Measurements from ENCODE around the gene HTRA2. TPM values are rescaled to one million over a fixed set of nuclear protein-coding genes. Genes with fewer than 3 reads are reported as not detected.

The HTRA2 gene
- total RNA-seq, result 37.5 and 48.9 TPM in 2 replicates

DNA sequence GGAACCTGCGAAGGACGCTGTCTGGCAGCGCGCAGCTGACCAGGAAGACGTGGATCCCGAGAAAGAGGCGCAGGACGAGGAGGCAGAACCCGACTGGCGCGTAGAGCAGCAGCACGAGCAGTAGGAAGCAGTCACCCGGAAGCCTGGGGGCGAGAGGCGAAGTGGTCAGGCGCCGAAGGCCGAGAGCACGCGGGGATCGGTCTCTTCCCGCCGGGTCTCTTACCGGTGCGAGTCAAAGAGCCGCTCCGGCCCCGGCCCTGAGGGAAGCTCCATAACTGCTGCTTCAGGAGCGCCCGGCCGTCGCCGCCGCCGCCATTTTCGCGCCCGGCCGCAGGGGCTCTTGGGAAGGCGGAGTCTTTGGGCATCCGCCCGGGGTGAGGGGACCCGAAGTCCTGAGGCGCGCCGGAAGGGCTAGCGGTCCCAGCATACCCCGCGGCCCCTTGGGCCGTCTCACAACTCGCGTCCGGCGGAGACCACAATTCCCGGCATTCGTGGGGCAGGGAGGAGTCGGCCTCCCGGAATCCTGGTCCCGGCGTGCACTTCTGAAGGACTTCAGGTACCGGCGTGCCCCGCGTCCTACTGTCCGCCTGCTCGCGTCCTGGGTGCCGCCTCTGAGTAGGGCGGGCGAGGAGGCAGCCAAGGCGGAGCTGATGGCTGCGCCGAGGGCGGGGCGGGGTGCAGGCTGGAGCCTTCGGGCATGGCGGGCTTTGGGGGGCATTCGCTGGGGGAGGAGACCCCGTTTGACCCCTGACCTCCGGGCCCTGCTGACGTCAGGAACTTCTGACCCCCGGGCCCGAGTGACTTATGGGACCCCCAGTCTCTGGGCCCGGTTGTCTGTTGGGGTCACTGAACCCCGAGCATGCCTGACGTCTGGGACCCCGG is at the start of gene HTRA2, which contains the start of gene AUP1:
HTRA2 (plus strand) TSS at position 577 of the 882 bp plus-strand sequence; CDS start at position 651, 74 bp downstream.
AUP1 (minus strand) TSS at position 350 of the 882 bp plus-strand sequence; CDS start at position 273, 77 bp downstream.

DNA sequence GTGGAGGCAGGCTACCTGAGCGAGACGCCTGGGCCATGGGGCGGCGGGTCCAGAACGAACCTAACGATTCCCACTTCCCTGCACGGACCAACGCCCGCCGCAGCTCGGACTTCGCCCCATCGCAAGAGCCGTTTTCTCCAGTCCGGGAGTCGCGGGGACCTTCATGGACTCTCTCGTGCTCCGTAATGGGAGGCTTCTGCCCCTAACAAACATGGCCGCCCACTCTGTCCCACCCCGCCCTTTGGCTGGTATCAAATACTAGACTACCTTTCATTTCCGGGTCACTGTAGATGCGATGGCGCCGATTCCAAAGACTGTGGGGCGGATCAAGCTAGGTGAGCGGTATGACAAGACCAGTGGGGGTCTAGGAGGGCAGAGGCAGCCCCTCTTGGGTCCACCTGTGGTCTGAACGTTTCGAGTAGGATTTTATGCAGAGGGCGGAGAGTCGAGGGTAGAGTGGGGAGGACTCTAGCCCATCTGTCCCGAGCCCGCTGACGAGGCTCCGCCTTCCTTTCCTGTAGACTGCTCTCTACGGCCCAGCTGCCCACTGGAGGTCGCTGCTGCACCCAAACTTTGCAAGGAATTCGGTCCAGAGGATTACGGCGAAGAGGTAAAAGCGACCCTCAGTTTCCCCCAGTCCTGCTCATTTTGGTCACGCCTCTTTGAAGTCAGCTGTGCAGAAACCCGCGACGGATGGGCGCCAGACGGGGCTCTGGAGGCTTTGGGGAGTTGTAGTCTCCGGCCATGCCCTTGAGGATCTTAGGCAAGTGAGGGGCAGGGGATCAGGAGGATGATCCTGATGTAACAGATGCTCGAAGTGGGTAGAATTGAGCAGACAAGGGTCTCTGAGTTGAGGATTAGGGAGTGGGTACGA is 46.7 kb upstream of the HTRA2 start, which contains the start of the genes CCDC142 and TTC31:
CCDC142 (minus strand) TSS at position 198 of the 874 bp plus-strand sequence; CDS start at position 37, 161 bp downstream.
TTC31 (plus strand) TSS at position 281 of the 874 bp plus-strand sequence; CDS start at position 296, 15 bp downstream.

DNA sequence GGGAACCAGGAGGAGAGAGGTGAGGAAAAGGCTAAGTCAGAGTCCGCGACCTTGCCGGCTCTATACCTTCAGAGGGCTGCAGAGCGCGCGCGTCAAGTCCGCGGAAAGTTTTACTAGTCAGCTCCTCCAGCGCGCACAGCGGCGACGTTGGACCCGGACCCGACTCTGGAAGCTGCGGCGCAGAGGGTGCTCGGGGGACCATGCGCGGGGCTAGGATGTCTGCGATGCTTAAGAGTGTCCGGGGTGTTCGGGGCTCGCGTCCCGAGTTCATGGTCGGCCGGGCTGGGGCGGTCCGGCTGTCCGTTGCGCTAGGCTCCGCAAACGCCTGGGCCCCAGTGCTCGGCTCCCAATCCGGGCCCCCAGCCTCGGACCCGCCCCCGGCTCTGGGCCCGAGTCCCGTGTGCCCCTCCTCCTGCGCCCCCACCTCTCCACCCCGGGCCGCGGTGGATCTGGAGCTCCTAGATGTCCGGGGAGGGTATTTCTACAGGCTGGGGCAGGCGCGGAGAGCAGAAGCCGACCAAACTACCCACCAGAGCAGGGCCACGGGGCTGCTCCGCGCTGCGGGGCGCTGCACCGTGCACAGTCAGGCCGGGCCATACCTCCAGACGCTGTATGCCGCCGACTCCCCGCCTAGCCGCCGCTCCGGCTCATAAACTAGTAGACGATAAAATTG is 30.3 kb upstream of the HTRA2 start, which contains the start of gene LBX2:
LBX2 (minus strand) TSS at position 337 of the 673 bp plus-strand sequence; CDS start at position 271, 66 bp downstream.

DNA sequence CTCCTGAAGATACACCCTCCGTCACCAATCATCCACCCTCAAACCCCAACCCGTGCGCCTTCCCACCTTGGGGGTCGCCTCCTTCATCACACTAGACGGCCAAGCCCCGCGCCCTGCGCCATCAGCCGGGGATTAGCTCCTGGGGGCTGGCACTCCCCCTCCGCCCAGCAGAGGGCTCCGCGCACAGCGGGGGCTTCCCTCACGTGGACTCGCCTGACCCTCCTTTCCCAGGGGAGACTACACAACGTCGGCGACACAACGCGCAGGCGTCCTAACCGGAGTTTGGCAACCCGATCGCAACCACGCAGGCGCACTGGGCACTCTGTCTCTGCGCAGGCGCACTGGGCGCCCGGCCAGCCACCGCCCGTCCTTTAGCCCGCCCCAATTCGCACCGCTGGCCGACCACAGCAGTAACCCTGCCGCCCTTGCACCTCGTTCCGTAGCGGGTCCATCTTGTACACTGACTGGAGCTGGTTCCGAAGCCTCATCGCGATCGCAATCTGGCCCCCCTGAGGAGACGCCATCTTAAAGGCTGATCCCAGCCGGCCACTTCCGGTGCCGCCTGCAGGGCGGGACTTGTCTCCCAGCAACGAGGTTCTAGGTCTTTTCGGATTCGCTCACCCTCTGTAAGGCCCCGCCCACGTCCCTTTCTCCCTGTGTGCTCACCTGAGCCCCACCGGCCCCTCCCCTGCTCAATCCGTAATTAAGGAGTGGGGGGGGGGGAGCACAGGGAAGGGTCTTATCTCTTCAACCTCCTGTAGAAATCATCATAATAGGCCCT is 22.4 kb upstream of the HTRA2 start, which contains the start of gene PCGF1:
PCGF1 (minus strand) TSS at position 551 of the 781 bp plus-strand sequence; CDS start at position 524, 27 bp downstream.

DNA sequence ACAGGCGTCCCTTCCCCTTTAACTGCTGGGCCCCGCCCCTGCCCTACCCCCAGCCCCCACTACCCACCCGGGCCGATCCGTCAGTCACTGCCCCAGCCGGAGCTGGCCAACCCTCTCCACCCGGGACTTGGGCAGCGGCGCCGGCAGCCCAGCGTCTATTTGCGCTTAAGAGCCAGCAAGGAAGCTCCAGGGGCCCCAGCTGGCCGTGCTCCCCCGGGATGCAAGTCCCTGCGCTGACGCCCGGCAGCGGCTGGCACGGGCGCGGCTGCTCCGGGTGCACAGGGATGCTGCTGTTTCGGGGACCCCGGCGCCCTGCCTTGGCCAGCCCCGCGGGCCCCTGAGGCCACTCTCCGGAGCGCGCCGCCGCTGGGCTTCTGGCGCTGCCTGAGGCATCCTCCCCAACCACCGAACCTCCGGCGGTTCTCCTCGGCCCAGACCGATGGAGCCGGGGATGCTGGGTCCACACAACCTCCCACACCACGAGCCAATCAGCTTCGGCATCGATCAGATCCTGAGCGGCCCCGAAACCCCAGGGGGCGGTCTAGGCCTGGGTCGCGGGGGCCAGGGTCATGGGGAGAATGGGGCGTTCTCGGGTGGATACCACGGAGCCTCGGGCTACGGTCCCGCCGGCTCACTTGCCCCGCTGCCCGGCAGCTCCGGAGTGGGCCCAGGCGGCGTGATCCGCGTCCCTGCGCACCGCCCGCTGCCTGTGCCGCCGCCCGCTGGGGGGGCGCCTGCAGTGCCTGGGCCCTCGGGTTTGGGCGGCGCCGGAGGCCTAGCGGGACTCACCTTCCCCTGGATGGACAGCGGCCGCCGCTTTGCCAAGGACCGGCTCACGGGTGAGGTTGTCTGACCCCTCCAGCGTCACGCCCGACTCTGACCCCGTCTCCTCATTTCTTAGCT is 15.1 kb upstream of the HTRA2 start, which contains the start of gene TLX2:
TLX2 (plus strand) TSS at position 83 of the 903 bp plus-strand sequence; CDS start at position 440, 357 bp downstream.

DNA sequence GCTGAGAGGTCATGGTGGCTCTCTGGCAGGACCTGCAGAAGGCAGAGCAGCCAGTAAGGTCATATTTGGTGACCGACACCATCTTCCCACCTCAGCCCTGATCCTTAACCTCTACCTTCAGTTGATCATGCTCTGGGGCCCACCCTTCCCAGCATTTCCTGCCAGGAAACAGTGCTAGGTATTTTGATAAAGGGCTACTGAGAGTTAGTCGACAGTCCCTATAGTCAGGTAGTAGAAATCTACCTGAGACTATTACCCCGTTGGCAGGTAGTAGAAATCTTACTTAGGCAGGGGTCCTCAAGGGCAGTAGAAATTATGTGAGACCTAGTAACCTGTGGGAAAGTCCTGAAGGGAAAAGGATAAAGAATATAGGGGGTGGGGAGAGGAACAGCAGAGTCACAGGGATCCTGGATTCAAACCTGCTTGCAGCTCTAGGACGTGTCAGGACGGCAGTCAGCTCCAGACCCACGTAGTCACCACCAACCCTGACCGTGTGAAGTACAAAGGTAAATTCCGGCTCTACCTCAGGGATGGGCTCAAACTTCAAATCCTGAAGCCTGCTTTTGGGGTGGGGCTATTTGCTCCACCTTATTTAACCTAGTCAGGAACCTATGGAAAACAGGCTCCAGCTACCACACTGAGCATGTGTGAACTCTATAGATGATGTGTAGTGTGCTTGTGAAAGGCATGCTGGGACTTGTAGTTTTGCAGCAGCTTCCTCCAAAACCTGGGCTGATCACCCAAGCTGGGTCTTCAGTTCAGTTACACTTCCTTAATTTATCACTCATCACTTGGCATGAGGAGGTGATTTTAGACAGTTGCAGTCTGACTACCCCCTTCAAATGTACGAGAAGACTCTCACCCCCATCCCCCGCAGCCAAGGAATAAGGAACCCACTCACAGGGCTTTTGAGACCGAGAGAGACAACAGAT is 3.8 kb upstream of the HTRA2 start, which contains the start of gene DQX1:
DQX1 (minus strand) TSS at position 515 of the 932 bp plus-strand sequence; CDS start at position 13, 502 bp downstream.

DNA sequence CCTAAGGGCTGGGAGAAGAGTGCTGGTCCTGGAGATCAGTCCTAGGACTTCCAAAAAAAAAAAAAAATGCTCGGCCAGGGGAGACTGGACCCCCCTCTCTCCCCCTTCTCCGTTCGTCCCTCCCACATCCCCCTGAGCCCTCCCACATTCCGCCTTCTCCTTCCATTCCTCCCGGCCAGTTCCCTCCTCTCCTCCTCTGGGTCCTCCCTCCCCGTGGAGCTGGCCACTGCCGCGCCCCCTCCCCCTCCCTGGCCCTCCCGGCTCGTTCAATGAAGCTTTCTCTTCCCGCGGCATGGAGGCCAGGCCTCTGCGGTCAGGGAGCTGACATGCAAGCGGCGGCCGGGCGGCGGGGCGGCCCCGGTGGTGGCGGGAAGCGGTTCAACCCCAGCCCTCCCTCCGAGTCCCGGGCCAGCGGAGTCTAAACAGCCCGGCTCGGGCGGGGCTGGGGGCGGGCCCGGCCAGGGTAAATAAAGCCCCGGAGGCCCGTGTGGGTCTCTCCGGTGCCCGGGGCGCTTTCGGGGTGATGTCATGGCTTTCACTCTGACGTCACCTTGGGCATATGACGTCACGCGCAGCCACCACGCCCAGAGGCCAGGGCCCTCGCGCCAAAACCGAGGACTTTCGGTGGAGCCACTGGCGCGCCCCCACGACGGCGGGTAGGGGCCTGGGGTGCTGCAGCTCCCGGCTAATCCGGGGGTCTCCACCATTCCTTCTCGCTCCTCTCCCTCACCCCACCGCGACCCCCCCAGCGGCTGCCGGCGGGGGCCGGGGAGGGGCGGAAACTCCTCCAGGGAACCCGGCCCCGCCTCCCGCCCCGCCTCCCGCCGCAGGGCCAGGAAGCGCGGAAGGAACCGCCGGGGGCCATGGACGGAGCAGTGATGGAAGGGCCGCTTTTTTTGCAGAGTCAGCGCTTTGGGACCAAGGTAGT is 24.4 kb downstream of the HTRA2 start, which contains the start of the genes DOK1 and LOXL3:
DOK1 (plus strand) TSS at position 829 of the 928 bp plus-strand sequence; CDS start at position 864, 35 bp downstream.
LOXL3 (minus strand) TSS at position 51 of the 928 bp plus-strand sequence. CDS start 1,308 bp downstream, outside the sequence.

Other genes with a start within 250 kb of the HTRA2 start
- 0.09 and 0.11 TPM in 2 replicates for gene SLC4A5, start 186.5 kb upstream of the HTRA2 start, total RNA-seq
- gene DCTN1, start 149.6 kb upstream of the HTRA2 start, total RNA-seq, result 126 and 136 TPM in 2 replicates
- gene C2orf81, start 108.3 kb upstream of the HTRA2 start, total RNA-seq, result under 0.01 TPM in 1 of 2 replicates, not detected in the other
- 30.2 and 34.0 TPM in 2 replicates for gene WDR54, start 108.2 kb upstream of the HTRA2 start, total RNA-seq
- gene RTKN, start 88.0 kb upstream of the HTRA2 start, total RNA-seq, result 17.7 and 20.2 TPM in 2 replicates
- gene INO80B, start 74.8 kb upstream of the HTRA2 start, total RNA-seq, result 8.0 and 9.0 TPM in 2 replicates
- gene WBP1, start 71.5 kb upstream of the HTRA2 start, total RNA-seq, result 35.6 and 37.3 TPM in 2 replicates
- gene MOGS, start 64.6 kb upstream of the HTRA2 start, total RNA-seq, result 43.9 and 49.6 TPM in 2 replicates
- 26.2 and 32.2 TPM in 2 replicates for gene MRPL53, start 57.3 kb upstream of the HTRA2 start, total RNA-seq
- gene CCDC142, start 46.9 kb upstream of the HTRA2 start, total RNA-seq, result 12.8 and 14.4 TPM in 2 replicates
- 8.3 and 9.9 TPM in 2 replicates for gene TTC31, start 46.9 kb upstream of the HTRA2 start, total RNA-seq
- gene LBX2, start 30.3 kb upstream of the HTRA2 start, total RNA-seq, result 0.09 and 0.11 TPM in 2 replicates
- 7.4 and 10.1 TPM in 2 replicates for gene PCGF1, start 22.2 kb upstream of the HTRA2 start, total RNA-seq
- gene TLX2, start 15.5 kb upstream of the HTRA2 start, total RNA-seq, result not detected in 2 replicates
- 0.09 and 0.11 TPM in 2 replicates for gene DQX1, start 3.7 kb upstream of the HTRA2 start, total RNA-seq
- gene AUP1, start 227 bp upstream of the HTRA2 start, total RNA-seq, result 91.4 and 109 TPM in 2 replicates
- gene LOXL3, start 24.0 kb downstream of the HTRA2 start, total RNA-seq, result 0.87 and 1.2 TPM in 2 replicates
- gene DOK1, start 24.8 kb downstream of the HTRA2 start, total RNA-seq, result 17.6 and 27.3 TPM in 2 replicates
- gene M1AP, start 118.4 kb downstream of the HTRA2 start, total RNA-seq, result not detected in 2 replicates
- 1.3 and 3.1 TPM in 2 replicates for gene SEMA4F, start 124.3 kb downstream of the HTRA2 start, total RNA-seq

Data from dermis lymphatic vessel endothelial cell (primary cell).